Measurements from ENCODE around the gene CLEC3B.

- no peak for TF ChIP-seq CTCF (IDR thresholded peaks at IDR 0.05)
- no peak for TF ChIP-seq POLR2A (IDR thresholded peaks at IDR 0.05)
- TF ChIP-seq POLR2AphosphoS5 (IDR thresholded peaks at IDR 0.05), result no peak
Measured at GRCh38 chr3:45057557-45057956, 31.5 kb downstream of the CLEC3B start.

Data from breast epithelium (tissue), 3 donors.